HL-60 (cell line): Measurements from ENCODE around the gene COMMD8.

Experiments
- DNase-seq, 2 experiments: peaks; one replicate each; pipeline ENCODE4 v3.0.0-alpha.2; 2010 to 2020; ENCODE audit warnings: low read depth in 1 of 2, low spot score in 1 of 2
- H3K27ac ChIP-seq: fragments of 250-450 bp; sonication (Bioruptor Pico); replicated peaks from 2 replicates; pipeline ENCODE4 v1.5.1; 2020; ENCODE audit warnings: mild to moderate bottlenecking, moderate library complexity
- H3K27me3 ChIP-seq: fragments of 250-450 bp; sonication (Bioruptor Pico); 2 replicates; pipeline ENCODE4 v1.5.1; 2021; ENCODE audit warnings: mild to moderate bottlenecking, moderate library complexity; ENCODE audit not compliant: insufficient read depth, poor library complexity, severe bottlenecking
- H3K4me3 ChIP-seq: replicated peaks from 2 replicates; pipeline ENCODE4 v1.5.1; 2011; ENCODE audit warnings: mild to moderate bottlenecking, control low read depth, low read length; ENCODE audit not compliant: insufficient read depth
- CTCF ChIP-seq: IDR thresholded peaks from one replicate; pipeline ENCODE4 v1.5.1; 2011; ENCODE audit warnings: low read length, control low read depth, inconsistent platforms; ENCODE audit not compliant: insufficient read depth
- GABPA ChIP-seq: IDR thresholded peaks from 2 replicates; pipeline ENCODE4 v1.6.1; 2012; ENCODE audit warnings: low read depth
- POLR2AphosphoS5 ChIP-seq: IDR thresholded peaks from 2 replicates; pipeline ENCODE4 v1.6.1; 2012; ENCODE audit warnings: low read depth
- SPI1 ChIP-seq: IDR thresholded peaks from 2 replicates; pipeline ENCODE4 v1.6.1; 2012; ENCODE audit warnings: low read depth, mild to moderate bottlenecking, borderline replicate concordance
- TF ChIP-seq, protein P1 (sequence below): IDR thresholded peaks from 2 replicates; pipeline ENCODE4 v1.6.1; 2012; ENCODE audit warnings: low read depth; ENCODE audit not compliant: insufficient replicate concordance

Gene COMMD8

DNA sequence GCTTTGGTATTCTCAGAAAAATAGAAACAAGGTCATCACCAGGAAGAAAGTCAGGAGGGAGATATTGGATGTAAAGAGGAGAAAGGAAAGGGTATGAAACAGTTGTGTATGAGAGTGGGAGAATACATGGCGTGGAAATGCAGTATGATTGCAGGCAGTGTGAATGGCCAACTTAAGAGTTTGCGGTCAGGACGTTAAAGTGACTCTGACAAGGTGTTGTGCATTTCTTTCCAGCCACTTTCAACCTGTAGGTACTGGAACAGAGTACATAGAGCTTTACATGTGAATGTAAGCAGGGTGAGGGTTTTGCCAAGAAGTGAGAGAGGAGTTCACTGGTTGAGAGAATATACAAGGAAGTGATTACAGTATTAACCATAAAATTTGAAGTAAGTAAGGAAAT, 37.3 kb upstream of the COMMD8 start:
- TF ChIP-seq, protein P1, sequence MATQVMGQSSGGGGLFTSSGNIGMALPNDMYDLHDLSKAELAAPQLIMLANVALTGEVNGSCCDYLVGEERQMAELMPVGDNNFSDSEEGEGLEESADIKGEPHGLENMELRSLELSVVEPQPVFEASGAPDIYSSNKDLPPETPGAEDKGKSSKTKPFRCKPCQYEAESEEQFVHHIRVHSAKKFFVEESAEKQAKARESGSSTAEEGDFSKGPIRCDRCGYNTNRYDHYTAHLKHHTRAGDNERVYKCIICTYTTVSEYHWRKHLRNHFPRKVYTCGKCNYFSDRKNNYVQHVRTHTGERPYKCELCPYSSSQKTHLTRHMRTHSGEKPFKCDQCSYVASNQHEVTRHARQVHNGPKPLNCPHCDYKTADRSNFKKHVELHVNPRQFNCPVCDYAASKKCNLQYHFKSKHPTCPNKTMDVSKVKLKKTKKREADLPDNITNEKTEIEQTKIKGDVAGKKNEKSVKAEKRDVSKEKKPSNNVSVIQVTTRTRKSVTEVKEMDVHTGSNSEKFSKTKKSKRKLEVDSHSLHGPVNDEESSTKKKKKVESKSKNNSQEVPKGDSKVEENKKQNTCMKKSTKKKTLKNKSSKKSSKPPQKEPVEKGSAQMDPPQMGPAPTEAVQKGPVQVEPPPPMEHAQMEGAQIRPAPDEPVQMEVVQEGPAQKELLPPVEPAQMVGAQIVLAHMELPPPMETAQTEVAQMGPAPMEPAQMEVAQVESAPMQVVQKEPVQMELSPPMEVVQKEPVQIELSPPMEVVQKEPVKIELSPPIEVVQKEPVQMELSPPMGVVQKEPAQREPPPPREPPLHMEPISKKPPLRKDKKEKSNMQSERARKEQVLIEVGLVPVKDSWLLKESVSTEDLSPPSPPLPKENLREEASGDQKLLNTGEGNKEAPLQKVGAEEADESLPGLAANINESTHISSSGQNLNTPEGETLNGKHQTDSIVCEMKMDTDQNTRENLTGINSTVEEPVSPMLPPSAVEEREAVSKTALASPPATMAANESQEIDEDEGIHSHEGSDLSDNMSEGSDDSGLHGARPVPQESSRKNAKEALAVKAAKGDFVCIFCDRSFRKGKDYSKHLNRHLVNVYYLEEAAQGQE, result no peak
- TF ChIP-seq SPI1 (no peak), CTCF (no peak), POLR2AphosphoS5 (no peak), GABPA (no peak)
- DNase-seq, result no peak
- Histone ChIP-seq H3K4me3 (no peak overlapping the region), H3K27ac (no peak overlapping the region), H3K27me3 (no peaks in the 10 kb centered on the region)

DNA sequence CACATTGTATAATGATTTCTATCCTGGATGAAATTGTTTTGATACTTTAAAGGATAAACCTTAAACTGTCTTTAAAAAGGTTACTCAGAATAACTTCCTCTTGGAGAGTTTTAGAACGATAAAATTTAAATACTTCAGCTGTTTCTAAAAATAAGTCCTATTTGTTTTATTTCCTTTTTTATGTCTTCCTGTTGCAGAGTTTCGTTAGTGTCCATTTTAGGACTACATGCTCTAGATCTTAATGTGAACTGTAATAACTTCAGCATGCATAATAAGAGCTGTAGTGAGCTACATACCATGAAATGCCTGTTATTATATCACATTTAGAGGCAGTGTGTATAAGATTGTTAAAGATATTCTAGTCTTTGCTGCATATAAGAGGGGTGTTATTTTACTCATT, 36.2 kb upstream of the COMMD8 start:
- Histone ChIP-seq H3K27ac (no peak overlapping the region), H3K4me3 (no peak overlapping the region), H3K27me3 (no peaks in the 10 kb centered on the region)
- TF ChIP-seq, protein P1, result no peak
- TF ChIP-seq SPI1 (no peak), POLR2AphosphoS5 (no peak), CTCF (no peak), GABPA (no peak)
- DNase-seq, result no peak

GRCh38 chr4:47498899-47499298, 35.4 kb upstream of the COMMD8 start:
- TF ChIP-seq POLR2AphosphoS5 (no peak), GABPA (no peak), CTCF (no peak), SPI1 (no peak)
- TF ChIP-seq, protein P1, result no peak
- H3K27ac ChIP-seq, result no peak overlapping the region
- no peak for DNase-seq
- no peak overlapping the region for H3K4me3 ChIP-seq
- H3K27me3 ChIP-seq, result no peaks in the 10 kb centered on the region
